H9 (cell line): ENCODE data around the gene POU2F1. TPM values are rescaled to one million over a fixed set of nuclear protein-coding genes. Genes with fewer than 3 reads are reported as not detected.

ENCODE experiments used
- DNase-seq: peaks from one replicate; pipeline ENCODE4 v3.0.0-alpha.2; 2017
- H2AFZ ChIP-seq: one replicate; pipeline ENCODE4 v1.6.1; 2013; ENCODE audit warnings: mild to moderate bottlenecking, low read length, control low read depth, moderate library complexity
- H2AK5ac ChIP-seq: 2 replicates; pipeline ENCODE4 v1.6.1; 2013; ENCODE audit warnings: low read length, control low read depth, mixed read lengths; ENCODE audit not compliant: insufficient read length
- H2BK120ac ChIP-seq: one replicate; pipeline ENCODE4 v1.6.1; 2013; ENCODE audit warnings: low read depth, mild to moderate bottlenecking, low read length, control low read depth, inconsistent platforms; ENCODE audit not compliant: poor library complexity, severe bottlenecking
- H2BK12ac ChIP-seq: 2 replicates; pipeline ENCODE4 v1.6.1; 2013; ENCODE audit warnings: low read length, control low read depth, mixed read lengths, low read depth; ENCODE audit not compliant: insufficient read length
- H2BK15ac ChIP-seq: 2 replicates; pipeline ENCODE4 v1.6.1; 2013; ENCODE audit warnings: low read depth, low read length, control low read depth
- H2BK20ac ChIP-seq: one replicate; pipeline ENCODE4 v1.6.1; 2013; ENCODE audit warnings: low read depth, mild to moderate bottlenecking, low read length, control low read depth, inconsistent platforms; ENCODE audit not compliant: poor library complexity, severe bottlenecking
- H2BK5ac ChIP-seq: 2 replicates; pipeline ENCODE4 v1.6.1; 2013; ENCODE audit warnings: low read length, control low read depth, mixed read lengths; ENCODE audit not compliant: insufficient read length
- H3K14ac ChIP-seq: 2 replicates; pipeline ENCODE4 v1.6.1; 2013; ENCODE audit warnings: low read length, control low read depth; ENCODE audit not compliant: insufficient read depth
- H3K18ac ChIP-seq: 2 replicates; pipeline ENCODE4 v1.6.1; 2013; ENCODE audit warnings: low read depth, mild to moderate bottlenecking, mixed read lengths, low read length, control low read depth; ENCODE audit not compliant: insufficient read length
- H3K23ac ChIP-seq: 2 replicates; pipeline ENCODE4 v1.6.1; 2013; ENCODE audit warnings: low read length, control low read depth, mixed read lengths, low read depth; ENCODE audit not compliant: insufficient read length
- H3K23me2 ChIP-seq: 2 replicates; pipeline ENCODE4 v1.6.1; 2013; ENCODE audit warnings: low read depth, mild to moderate bottlenecking, mixed read lengths, low read length, control low read depth; ENCODE audit not compliant: insufficient read length, poor library complexity, severe bottlenecking
- H3K27ac ChIP-seq: 2 replicates; pipeline ENCODE4 v1.5.1; 2013; ENCODE audit warnings: low read length, control low read depth, mixed read lengths, low read depth; ENCODE audit not compliant: insufficient read length
- H3K27me3 ChIP-seq: 2 replicates; pipeline ENCODE4 v1.6.1; 2013; ENCODE audit warnings: low read length, control low read depth, inconsistent platforms; ENCODE audit not compliant: insufficient read depth
- H3K4ac ChIP-seq: 2 replicates; pipeline ENCODE4 v1.6.1; 2013; ENCODE audit warnings: low read depth, mild to moderate bottlenecking, control low read depth, inconsistent platforms, low read length, moderate library complexity
- H3K4me1 ChIP-seq: 2 replicates; pipeline ENCODE4 v1.6.1; 2013; ENCODE audit warnings: low read length, control low read depth, inconsistent platforms; ENCODE audit not compliant: insufficient read depth
- H3K4me2 ChIP-seq: 2 replicates; pipeline ENCODE4 v1.6.1; 2013; ENCODE audit warnings: low read length, control low read depth, mixed read lengths; ENCODE audit not compliant: insufficient read length, insufficient read depth
- H3K56ac ChIP-seq: 2 replicates; pipeline ENCODE4 v1.6.1; 2013; ENCODE audit warnings: low read depth, mild to moderate bottlenecking, mixed read lengths, low read length, control low read depth; ENCODE audit not compliant: insufficient read length
- H3K79me1 ChIP-seq: 2 replicates; pipeline ENCODE4 v1.6.1; 2013; ENCODE audit warnings: low read depth, mild to moderate bottlenecking, moderate library complexity, low read length, control low read depth, inconsistent platforms; ENCODE audit not compliant: insufficient read depth, poor library complexity, severe bottlenecking
- H3K79me2 ChIP-seq: 2 replicates; pipeline ENCODE4 v1.6.1; 2013; ENCODE audit warnings: low read length, control low read depth, inconsistent platforms; ENCODE audit not compliant: insufficient read depth
- H3K9ac ChIP-seq: 2 replicates; pipeline ENCODE4 v1.6.1; 2013; ENCODE audit warnings: low read length, control low read depth, mixed read lengths; ENCODE audit not compliant: insufficient read length; ENCODE audit errors: extremely low read depth
- H3K9me3 ChIP-seq: one replicate; pipeline ENCODE4 v1.6.1; 2013; ENCODE audit warnings: low read depth, low read length, inconsistent platforms; ENCODE audit not compliant: control insufficient read depth
- H3T11ph ChIP-seq: one replicate; pipeline ENCODE4 v1.6.1; 2013; ENCODE audit warnings: mild to moderate bottlenecking, low read length, control low read depth, inconsistent platforms
- H4K20me1 ChIP-seq: one replicate; pipeline ENCODE4 v1.6.1; 2013; ENCODE audit not compliant: control insufficient read depth, insufficient read length, insufficient read depth
- H4K5ac ChIP-seq: 2 replicates; pipeline ENCODE4 v1.6.1; 2013; ENCODE audit warnings: low read depth, mild to moderate bottlenecking, mixed read lengths, low read length, control low read depth; ENCODE audit not compliant: insufficient read length
- H4K8ac ChIP-seq: replicated peaks from 2 replicates; pipeline ENCODE4 v1.6.1; 2013; ENCODE audit warnings: low read length, control low read depth, mixed read lengths, low read depth; ENCODE audit not compliant: insufficient read length
- H4K91ac ChIP-seq: 2 replicates; pipeline ENCODE4 v1.6.1; 2013; ENCODE audit warnings: low read depth, mild to moderate bottlenecking, moderate library complexity, mixed read lengths, low read length, control low read depth; ENCODE audit not compliant: insufficient read length
- H3K27ac Mint-ChIP-seq, 3 experiments: 2 replicates in 2 of 3; 3 replicates in 1 of 3; pipeline ENCODE4 v1.8.0; 2020 to 2021; ENCODE audit warnings: mixed read lengths in 3 of 3, mild to moderate bottlenecking in 1 of 3, moderate library complexity in 1 of 3
- H3K27me3 Mint-ChIP-seq: 2 replicates; pipeline ENCODE4 v1.8.0; 2021; ENCODE audit warnings: low read depth, mild to moderate bottlenecking, moderate library complexity, mixed read lengths
- H3K36me3 Mint-ChIP-seq, 3 experiments: 2 replicates in 2 of 3; 3 replicates in 1 of 3; pipeline ENCODE4 v1.8.0; 2020 to 2021; ENCODE audit warnings: low read depth in 3 of 3, mixed read lengths in 3 of 3; ENCODE audit not compliant: insufficient read depth in 1 of 3
- H3K4me1 Mint-ChIP-seq, 2 experiments: 2 replicates each; pipeline ENCODE4 v1.8.0; 2020; ENCODE audit warnings: mixed read lengths in 2 of 2
- H3K4me3 Mint-ChIP-seq, 2 experiments: 2 replicates in 1 of 2; 3 replicates in 1 of 2; pipeline ENCODE4 v1.8.0; 2020 to 2021; ENCODE audit warnings: mild to moderate bottlenecking in 2 of 2, mixed read lengths in 2 of 2, moderate library complexity in 1 of 2
- H3K9me3 Mint-ChIP-seq, 2 experiments: 2 replicates in 1 of 2; 3 replicates in 1 of 2; pipeline ENCODE4 v1.8.0; 2020; ENCODE audit warnings: mild to moderate bottlenecking in 2 of 2, mixed read lengths in 2 of 2, moderate library complexity in 1 of 2
- WGBS: extraction: QIAGEN DNeasy Blood & Tissue Kit; methylation state at CpG from one replicate; pipeline ENCODE4 v1.1.7; 2013; ENCODE audit warnings: missing lambda C conversion rate, low lambda C conversion rate, mixed read lengths; ENCODE audit not compliant: insufficient read length; ENCODE audit errors: extremely low coverage; 5-methylcytosine and 5-hydroxymethylcytosine counted together
- total RNA-seq: library from RNA; stranded (reverse); gene quantifications from 2 replicates; pipeline ENCODE4 v1.2.1, GENCODE V29; 2021
- TF ChIP-seq, protein P1 (sequence below): fragments of 200-600 bp; sonication (generic); conservative IDR thresholded peaks from 3 replicates; pipeline ENCODE4 v1.8.0; 2021; ENCODE audit warnings: antibody characterized with exemption, mild to moderate bottlenecking

POU2F1 gene
- total RNA-seq, 1 experiment from 2014 or later = 62.5 TPM

DNA sequence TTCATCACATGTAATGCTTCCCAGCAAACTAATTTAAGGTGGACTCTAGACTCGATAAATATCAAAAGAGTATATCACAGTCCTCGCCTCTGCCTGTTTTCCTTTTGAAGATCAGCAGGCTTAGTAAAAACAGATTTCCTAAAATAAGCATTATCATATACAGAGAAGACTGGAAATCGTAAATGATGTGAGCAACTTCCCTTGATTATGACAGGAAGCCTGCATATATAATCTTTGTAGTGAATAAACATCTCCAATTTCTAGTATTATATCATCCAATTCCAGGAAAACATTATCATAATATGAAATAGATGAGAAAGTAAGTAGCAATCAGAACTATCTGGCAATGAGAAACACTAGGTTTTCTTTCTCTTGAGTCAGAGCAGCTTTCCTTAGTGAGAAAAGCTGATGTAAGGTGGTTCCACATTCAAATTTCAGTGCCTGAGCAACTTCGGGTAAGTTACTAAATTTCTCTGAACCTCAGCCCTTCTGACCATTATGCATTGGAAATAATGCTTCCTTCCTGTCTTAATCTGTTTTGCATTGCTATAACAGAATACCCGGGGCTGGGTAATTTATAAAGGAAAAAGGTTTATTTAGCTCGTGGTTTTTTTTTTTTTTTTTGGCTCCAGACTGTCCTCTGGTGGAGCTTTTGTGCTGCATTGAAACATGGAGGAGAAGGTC is 12.6 kb upstream of the POU2F1 start:
- no peak for DNase-seq
- no peaks in the 10 kb centered on the region for H3K79me2 ChIP-seq
- no peak overlapping the region for H3K27ac ChIP-seq
- peaks cover 13 to 20% of the 10 kb centered on the region in 2 experiments; a peak in 4 of 5 replicates for H3K9me3 Mint-ChIP-seq
- H3K23me2 ChIP-seq = no peaks in the 10 kb centered on the region
- no peak overlapping the region for H4K91ac ChIP-seq
- H3K9me3 ChIP-seq = peaks cover 5% of the 10 kb centered on the region
- peaks cover 3% of the 10 kb centered on the region; the same call in 1 of the 2 replicates for H3K4me1 ChIP-seq
- no peak overlapping the region for H2BK12ac ChIP-seq
- H2BK20ac ChIP-seq = no peak overlapping the region
- no peaks in the 10 kb centered on the region; the same call in 1 of the 2 replicates for H3K27me3 Mint-ChIP-seq
- H4K8ac ChIP-seq = no peak overlapping the region
- peaks cover 9 to 12% of the 10 kb centered on the region in 2 experiments for H3K4me1 Mint-ChIP-seq
- peaks cover 4 to 13% (median 5%) of the 10 kb centered on the region in 3 experiments; a peak in 5 of 7 replicates for H3K36me3 Mint-ChIP-seq
- H3K23ac ChIP-seq = no peak overlapping the region
- WGBS = no CpG with 5 or more reads among the region's 6 CpGs
- no peak overlapping the region for H2AK5ac ChIP-seq
- no peak overlapping the region for H2BK5ac ChIP-seq
- no peak overlapping the region for H3T11ph ChIP-seq
- H3K9ac ChIP-seq = no peak overlapping the region
- H3K14ac ChIP-seq = no peak overlapping the region
- no peak overlapping the region for H3K4me2 ChIP-seq
- H3K27me3 ChIP-seq = no peaks in the 10 kb centered on the region
- TF ChIP-seq, protein P1, sequence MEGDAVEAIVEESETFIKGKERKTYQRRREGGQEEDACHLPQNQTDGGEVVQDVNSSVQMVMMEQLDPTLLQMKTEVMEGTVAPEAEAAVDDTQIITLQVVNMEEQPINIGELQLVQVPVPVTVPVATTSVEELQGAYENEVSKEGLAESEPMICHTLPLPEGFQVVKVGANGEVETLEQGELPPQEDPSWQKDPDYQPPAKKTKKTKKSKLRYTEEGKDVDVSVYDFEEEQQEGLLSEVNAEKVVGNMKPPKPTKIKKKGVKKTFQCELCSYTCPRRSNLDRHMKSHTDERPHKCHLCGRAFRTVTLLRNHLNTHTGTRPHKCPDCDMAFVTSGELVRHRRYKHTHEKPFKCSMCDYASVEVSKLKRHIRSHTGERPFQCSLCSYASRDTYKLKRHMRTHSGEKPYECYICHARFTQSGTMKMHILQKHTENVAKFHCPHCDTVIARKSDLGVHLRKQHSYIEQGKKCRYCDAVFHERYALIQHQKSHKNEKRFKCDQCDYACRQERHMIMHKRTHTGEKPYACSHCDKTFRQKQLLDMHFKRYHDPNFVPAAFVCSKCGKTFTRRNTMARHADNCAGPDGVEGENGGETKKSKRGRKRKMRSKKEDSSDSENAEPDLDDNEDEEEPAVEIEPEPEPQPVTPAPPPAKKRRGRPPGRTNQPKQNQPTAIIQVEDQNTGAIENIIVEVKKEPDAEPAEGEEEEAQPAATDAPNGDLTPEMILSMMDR = peak; percentile 56
- H3K4me3 Mint-ChIP-seq = no peak overlapping the region
- no peaks in the 10 kb centered on the region for H3K79me1 ChIP-seq
- no peak overlapping the region for H3K56ac ChIP-seq
- H2BK15ac ChIP-seq = no peak overlapping the region
- no peak overlapping the region for H3K4ac ChIP-seq
- H3K27ac Mint-ChIP-seq = no peak overlapping the region
- no peak overlapping the region for H4K5ac ChIP-seq
- H2AFZ ChIP-seq = no peak overlapping the region
- H2BK120ac ChIP-seq = no peak overlapping the region
- no peaks in the 10 kb centered on the region for H4K20me1 ChIP-seq
- no peak overlapping the region for H3K18ac ChIP-seq
